Stimulated activated CD8-positive, alpha-beta memory T cell treated with anti-CD3 and anti-CD28 coated beads, Interleukin-7, amount 100 ng/mL, for 24 hours (primary cell): ENCODE measurements around the gene FAM219B.

Source experiments
- DNase-seq: peaks from one replicate; pipeline ENCODE4 v3.0.0-alpha.2; 2020; ENCODE audit warnings: low read depth

The FAM219B gene

DNA sequence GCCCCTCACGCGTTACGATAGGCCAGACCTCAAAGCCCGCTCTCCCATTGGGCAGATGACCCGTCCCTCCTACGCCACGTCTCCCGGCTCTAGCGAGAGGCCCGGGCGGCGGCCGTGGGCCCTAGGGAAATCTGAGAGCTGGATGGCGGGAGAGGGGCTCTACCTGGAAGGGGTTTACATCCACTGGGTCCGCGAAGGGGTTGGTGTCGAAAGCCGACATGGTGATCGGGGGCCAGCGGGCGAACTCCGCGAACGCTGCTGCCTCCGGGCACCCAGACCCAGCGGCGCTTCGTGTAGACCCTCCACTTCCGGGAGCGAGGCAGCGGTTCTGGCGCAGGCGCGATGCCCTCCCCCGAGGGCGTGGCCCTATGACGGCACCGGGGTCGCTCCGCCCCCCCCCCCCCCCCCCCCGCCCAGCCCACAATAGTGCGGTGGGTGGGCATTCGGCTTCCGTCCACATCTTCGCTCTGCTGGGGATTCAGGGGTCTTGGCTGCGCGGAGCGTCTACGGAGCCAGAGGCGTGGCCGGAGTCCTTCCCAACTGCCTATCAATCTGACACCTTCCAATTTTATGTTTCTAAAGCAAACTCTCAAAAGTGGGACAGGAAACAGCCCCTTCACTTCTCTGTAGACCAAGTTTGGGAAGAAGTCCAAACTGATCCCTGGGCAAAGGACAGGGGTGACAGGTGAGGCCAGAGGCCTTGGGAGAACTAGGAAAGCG, 33.5 kb downstream of the FAM219B start, which contains the start of gene SCAMP2:
Gene SCAMP2 (minus strand): TSS at position 330 of the 720 bp plus-strand sequence. CDS start 110 bp downstream, at position 220.
- peak; percentile 70 for DNase-seq

GRCh38 chr15:74872702-74873035, 34.0 kb downstream of the FAM219B start:
- DNase-seq: no peak

DNA sequence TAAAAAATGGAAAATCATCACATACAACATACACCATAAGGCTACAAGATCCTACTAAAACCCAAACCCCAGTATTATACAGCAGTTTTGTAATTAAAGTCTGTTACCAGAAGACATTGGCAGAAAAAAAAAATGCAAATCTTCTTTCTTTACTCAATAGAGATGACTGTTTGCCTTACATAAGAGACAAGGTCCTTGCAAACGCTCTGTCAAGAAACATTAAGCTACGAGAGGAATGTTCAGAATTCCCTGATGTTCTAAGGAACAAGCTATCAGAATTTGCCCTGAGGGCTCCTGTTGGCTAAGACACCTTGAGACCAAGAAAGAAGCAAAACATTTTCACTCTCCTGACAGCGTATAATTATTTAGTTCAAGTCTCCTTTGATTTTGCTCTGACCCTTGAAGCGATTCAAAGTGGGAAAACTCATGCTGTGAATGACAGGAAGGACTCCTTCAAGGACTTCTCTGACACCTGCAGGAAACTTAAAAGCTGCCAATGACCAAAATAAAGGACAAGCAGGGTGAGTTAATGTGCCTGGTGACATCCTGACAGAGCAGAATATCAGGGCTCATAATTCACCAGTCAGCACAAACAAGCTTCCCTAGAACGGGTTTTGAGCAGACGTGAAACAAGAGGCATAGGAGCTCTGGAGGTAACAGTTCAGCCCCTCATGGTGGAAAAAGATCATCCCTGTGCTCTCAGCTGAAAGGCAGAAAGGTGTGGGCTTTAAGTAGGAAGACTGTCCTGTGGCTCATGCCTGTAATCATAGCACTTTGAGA, 36.0 kb downstream of the FAM219B start:
- no peak for DNase-seq

- DNase-seq: no peak
Measured at GRCh38 chr15:74869726-74870407, 36.8 kb downstream of the FAM219B start.

DNA sequence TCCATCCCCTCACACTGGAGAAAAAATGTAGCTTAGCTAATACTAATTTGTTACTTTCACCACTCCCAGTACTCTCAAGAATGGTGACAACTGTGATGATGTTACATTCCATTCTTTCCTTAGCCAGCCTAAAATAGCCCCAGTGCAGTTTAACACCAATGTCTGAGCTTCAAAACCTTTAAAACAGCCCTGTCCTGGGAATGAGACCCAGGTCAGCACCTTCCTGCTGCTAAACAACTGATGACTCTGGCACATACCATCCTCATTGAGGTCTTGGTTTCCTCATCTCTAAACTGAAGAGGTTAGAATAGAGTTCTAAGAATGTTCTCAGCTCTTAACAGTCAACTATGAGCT, 37.3 kb downstream of the FAM219B start:
- DNase-seq: no peak

GRCh38 chr15:74868059-74868458, 38.6 kb downstream of the FAM219B start:
- no peak for DNase-seq

DNA sequence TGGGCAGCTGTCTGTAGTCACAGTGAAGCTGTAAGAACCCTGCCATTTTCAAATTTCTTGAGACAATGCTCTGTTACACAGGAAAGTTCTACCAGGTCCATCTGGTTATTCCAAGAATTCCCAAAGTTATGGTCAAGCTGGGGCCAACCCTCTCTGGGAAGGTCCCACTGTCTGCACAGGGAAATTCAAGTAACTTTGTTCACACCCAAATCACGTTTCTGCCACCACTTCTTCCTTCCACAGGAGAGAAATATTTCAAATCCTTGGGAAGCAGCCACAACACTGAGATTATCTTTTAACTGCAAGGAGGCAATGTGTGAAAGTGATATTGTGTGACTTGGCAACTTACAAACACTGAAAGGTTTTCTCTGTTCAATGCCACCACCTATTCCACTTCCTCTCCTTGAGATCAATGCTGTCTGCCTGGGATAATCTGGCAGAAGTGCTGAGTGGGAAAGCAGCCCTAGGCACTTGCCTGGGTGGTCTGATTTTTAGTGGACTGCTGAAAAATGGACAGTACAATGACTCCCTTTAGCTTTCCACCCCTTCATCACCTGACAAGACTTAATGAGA, 39.1 kb downstream of the FAM219B start:
- DNase-seq: no peak

GRCh38 chr15:74866090-74866489, 40.6 kb downstream of the FAM219B start:
- no peak for DNase-seq

- DNase-seq: no peak
Measured at GRCh38 chr15:74865316-74865715, 41.3 kb downstream of the FAM219B start.

- DNase-seq: no peak
Measured at GRCh38 chr15:74864296-74864695, 42.4 kb downstream of the FAM219B start.

GRCh38 chr15:74863239-74864056, 43.2 kb downstream of the FAM219B start:
- no peak for DNase-seq

- no peak for DNase-seq
Measured at GRCh38 chr15:74858369-74858740, 48.3 kb downstream of the FAM219B start.

GRCh38 chr15:74857671-74858368, 48.8 kb downstream of the FAM219B start:
- no peak for DNase-seq

DNA sequence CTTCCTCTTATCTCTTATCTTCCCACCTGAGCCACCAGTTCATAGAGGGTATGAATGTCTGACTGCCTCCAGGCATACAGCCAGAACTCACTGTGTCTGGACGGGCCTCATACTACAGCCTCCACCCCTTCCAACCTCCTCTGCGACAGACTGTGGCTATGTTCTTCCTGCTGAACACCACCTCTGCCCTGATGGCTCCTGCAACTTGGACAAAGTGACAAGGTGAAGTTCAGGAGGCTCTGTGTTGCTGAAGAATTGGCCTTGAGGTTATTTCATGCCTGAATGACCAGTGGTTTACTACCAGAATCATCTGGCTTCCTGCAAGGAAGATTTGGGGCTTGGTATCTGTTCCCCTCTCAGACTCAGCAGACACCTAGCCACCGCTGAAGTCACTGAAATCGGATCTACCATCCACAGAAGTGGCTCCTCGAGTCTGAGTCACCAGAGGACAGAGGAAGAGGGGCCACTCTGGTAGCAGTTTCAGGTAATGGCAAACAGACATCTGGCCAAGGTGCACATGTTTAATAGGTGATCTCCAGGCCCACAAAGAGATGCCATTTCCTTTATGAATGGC, 49.5 kb downstream of the FAM219B start:
- DNase-seq: no peak

- DNase-seq: no peak
Measured at GRCh38 chr15:74856537-74856936, 50.1 kb downstream of the FAM219B start.

DNA sequence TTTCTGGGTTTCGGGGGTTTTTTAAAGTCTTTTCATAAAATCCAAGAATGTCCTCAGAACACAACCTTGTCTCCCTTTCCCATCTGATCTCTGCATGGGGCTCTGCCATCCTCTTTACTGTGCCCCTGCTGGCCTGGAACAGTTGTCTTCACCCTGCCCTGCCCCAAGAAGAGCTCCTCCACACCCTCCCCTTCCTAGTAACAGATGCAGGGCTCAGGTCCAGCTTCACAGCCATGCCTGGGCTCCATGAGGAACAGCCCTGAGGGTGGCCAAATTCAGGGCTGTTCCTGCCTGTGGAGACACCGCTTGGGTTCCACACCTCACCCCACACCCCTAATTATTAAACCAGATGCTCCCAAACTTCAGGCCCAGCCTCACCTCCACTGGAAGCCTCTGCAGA, 50.8 kb downstream of the FAM219B start:
- DNase-seq: no peak

DNA sequence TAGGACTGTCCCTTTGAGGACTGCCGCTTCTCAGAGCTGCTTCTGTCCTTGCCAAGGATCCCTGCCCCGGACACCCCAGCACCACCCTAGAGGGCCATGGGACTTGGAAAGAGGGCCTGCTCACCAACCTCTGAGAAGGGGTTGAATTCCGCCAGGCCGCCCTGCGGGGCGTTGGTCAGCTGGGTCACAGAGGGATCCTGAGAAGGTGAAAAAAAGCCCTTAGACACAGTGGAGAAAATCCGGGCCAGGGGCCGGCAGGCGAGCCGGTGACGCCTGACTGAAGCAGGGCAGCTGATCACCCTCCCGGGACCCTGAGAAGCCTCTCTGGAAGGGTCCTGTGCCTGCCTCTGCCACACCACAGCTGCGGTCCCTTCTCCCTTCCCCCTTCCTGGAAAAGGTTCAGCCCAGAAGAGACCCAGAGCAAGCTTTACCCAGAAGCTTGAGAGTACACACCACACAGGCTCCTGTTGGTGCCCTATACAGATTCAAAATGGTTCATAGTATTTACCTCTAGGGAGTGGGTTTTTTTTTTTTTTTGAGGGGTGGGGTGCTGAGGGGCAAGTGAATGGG, 52.1 kb downstream of the FAM219B start:
- DNase-seq: no peak

DNA sequence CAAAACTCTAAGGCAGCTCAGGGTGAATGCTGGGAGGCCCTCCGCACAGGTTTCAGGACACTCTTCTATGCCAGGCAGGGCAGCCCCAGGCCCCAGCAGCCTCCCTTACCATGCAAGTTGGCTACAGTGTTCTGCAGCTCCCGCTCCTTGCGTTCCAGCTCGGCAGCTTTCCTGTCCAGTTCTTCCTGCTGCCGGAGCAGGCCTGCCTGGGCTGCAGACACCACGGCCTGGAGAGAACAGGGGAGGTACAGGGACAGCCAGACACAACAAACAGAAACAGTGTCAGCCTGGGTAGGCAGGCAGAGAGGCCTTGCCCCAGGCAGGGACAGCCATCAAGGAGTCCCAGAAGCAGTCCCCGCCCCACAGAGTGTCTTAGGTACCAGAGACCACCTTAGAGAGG, 54.7 kb downstream of the FAM219B start:
- DNase-seq: no peak

- DNase-seq: no peak
Measured at GRCh38 chr15:74850393-74850792, 56.3 kb downstream of the FAM219B start.
